A673 (cell line): ENCODE measurements around the gene PDLIM5.

Source experiments
- CTCF ChIP-seq: fragments of 300-800, 200-600 bp; sonication (generic); conservative IDR thresholded peaks from 2 replicates; pipeline ENCODE4 v1.5.1; 2017; ENCODE audit warnings: low read depth, mild to moderate bottlenecking, antibody characterized with exemption, low read length, moderate library complexity, mixed read lengths
- EZH2 ChIP-seq: fragments of 200-600 bp; sonication (generic); IDR thresholded peaks from 2 replicates; pipeline ENCODE4 v1.6.1; 2017; ENCODE audit warnings: borderline replicate concordance, low read depth, mild to moderate bottlenecking, mixed read lengths, antibody characterized with exemption, low read length; ENCODE audit not compliant: poor library complexity, severe bottlenecking

- TF ChIP-seq CTCF: no peak
- no peak for TF ChIP-seq EZH2
These were observed 250.0 kb downstream of the PDLIM5 start for GRCh38 chr4:94701631-94702300.
